Measurements from ENCODE around the gene CALN1. TPM values are rescaled to one million over a fixed set of nuclear protein-coding genes. Genes with fewer than 3 reads are reported as not detected.

CALN1 gene
- polyA plus RNA-seq, 1 donor (not counting 4 experiments of a cell fraction or from before 2014, with no cell fraction given), result not detected

DNA sequence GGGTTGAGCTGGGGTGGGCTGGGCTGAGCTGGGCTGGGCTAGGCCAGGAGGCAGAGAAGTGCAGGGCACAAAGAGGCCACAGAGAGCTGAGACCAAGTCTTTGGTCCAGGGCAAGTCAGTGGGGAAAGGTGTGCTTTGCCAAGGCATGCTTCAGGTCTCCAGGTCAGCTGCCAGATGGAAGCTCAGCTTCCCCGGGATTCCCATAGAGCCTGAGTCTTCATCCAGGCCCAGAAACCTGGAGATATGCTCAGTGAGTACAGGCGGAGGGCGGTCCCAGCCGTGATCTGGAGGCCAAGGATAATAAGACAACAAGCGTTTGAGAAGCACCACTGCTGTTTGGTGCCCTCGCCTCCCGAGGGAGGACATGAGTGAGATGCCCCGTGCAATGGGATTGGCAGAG lies 4.7 kb upstream of the CALN1 start:
- Histone ChIP-seq H3K36me3 (ENCODE audit: control insufficient read depth in 2 of 2, extremely low read depth in 1 of 2, insufficient read depth in 2 of 2, low read length in 2 of 2) (no peaks in the 10 kb centered on the region), H3K79me2 (ENCODE audit: control insufficient read depth, insufficient read depth, low read length) (no peaks in the 10 kb centered on the region), H3K9me1 (ENCODE audit: control insufficient read depth, extremely low read depth, insufficient read depth, low read length) (no peaks in the 10 kb centered on the region), H3K4me1 (ENCODE audit: control insufficient read depth, extremely low read depth, insufficient read depth, low read length) (no peaks in the 10 kb centered on the region), H3K4me3 (ENCODE audit: control insufficient read depth in 2 of 3, extremely low read depth in 1 of 3, insufficient read depth in 2 of 3, low read depth in 1 of 3, low read length in 3 of 3) (no peak overlapping the region), H3K4me2 (ENCODE audit: control insufficient read depth, extremely low read depth, insufficient read depth, low read depth, low read length) (no peak overlapping the region), H4K20me1 (ENCODE audit: control insufficient read depth, extremely low read depth, insufficient read depth, low read length) (no peaks in the 10 kb centered on the region), H2AFZ (ENCODE audit: control insufficient read depth, low read length) (no peak overlapping the region), H3K27ac (ENCODE audit: control insufficient read depth, insufficient read depth, low read length) (no peak overlapping the region), H3K9me3 (ENCODE audit: control insufficient read depth, low read depth, low read length) (peaks cover 8% of the 10 kb centered on the region), H3K9ac (ENCODE audit: control insufficient read depth, extremely low read depth, insufficient read depth, low read length) (no peak overlapping the region), H3K27me3 (ENCODE audit: control insufficient read depth, extremely low read depth, insufficient read depth, low read length) (no peaks in the 10 kb centered on the region)
- FAIRE-seq (no peak), DNase-seq (ENCODE audit: low read depth, low spot score) (no peak)
- TF ChIP-seq, protein P1, sequence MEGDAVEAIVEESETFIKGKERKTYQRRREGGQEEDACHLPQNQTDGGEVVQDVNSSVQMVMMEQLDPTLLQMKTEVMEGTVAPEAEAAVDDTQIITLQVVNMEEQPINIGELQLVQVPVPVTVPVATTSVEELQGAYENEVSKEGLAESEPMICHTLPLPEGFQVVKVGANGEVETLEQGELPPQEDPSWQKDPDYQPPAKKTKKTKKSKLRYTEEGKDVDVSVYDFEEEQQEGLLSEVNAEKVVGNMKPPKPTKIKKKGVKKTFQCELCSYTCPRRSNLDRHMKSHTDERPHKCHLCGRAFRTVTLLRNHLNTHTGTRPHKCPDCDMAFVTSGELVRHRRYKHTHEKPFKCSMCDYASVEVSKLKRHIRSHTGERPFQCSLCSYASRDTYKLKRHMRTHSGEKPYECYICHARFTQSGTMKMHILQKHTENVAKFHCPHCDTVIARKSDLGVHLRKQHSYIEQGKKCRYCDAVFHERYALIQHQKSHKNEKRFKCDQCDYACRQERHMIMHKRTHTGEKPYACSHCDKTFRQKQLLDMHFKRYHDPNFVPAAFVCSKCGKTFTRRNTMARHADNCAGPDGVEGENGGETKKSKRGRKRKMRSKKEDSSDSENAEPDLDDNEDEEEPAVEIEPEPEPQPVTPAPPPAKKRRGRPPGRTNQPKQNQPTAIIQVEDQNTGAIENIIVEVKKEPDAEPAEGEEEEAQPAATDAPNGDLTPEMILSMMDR (optimal IDR thresholded peaks at IDR 0.05 in 1 of 3, IDR thresholded peaks at IDR 0.05 in 1 of 3, conservative IDR thresholded peaks at IDR 0.05 in 1 of 3; ENCODE audit: extremely low read depth in 1 of 3, insufficient read depth in 2 of 3, low read length in 3 of 3), result no peak
- no peak for TF ChIP-seq EZH2 (IDR thresholded peaks at IDR 0.05; ENCODE audit: low read length)
- dilution Hi-C loops (cut with MboI; ENCODE audit: extremely low pct_ligation_motif_present, low sequenced_read_pairs), result no loop called here

DNA sequence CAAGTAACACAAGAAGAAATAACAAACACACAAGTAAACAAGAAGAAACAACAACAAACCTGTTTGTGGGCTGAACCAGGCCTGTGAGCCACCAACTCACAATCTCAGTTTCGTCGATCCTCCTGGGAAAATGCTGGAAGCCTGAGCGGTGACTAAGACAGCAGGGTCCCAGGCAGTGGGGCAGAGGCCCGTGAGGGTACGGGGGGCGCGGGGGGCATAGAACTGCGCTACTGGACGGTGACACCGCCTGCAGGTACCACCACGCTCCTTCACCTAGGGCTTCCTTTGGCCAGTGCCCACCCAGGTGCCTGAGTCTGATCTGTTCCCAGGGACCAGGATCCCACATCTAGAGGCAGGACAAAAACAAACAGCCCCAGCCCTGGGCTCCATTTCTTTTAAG lies 3.4 kb upstream of the CALN1 start:
- no peak overlapping the region for H2AFZ ChIP-seq (ENCODE audit: control insufficient read depth, low read length)
- H3K4me3 ChIP-seq (ENCODE audit: control insufficient read depth in 2 of 3, extremely low read depth in 1 of 3, insufficient read depth in 2 of 3, low read depth in 1 of 3, low read length in 3 of 3), result no peak overlapping the region
- no peak overlapping the region for H3K4me2 ChIP-seq (ENCODE audit: control insufficient read depth, extremely low read depth, insufficient read depth, low read depth, low read length)
- H3K9me1 ChIP-seq (ENCODE audit: control insufficient read depth, extremely low read depth, insufficient read depth, low read length), result no peaks in the 10 kb centered on the region
- H3K27ac ChIP-seq (ENCODE audit: control insufficient read depth, insufficient read depth, low read length), result no peak overlapping the region
- H3K36me3 ChIP-seq (ENCODE audit: control insufficient read depth in 2 of 2, extremely low read depth in 1 of 2, insufficient read depth in 2 of 2, low read length in 2 of 2), result no peaks in the 10 kb centered on the region
- no peaks in the 10 kb centered on the region for H3K27me3 ChIP-seq (ENCODE audit: control insufficient read depth, extremely low read depth, insufficient read depth, low read length)
- no peaks in the 10 kb centered on the region for H4K20me1 ChIP-seq (ENCODE audit: control insufficient read depth, extremely low read depth, insufficient read depth, low read length)
- peaks cover 8% of the 10 kb centered on the region for H3K9me3 ChIP-seq (ENCODE audit: control insufficient read depth, low read depth, low read length)
- FAIRE-seq (no peak), DNase-seq (ENCODE audit: low read depth, low spot score) (no peak)
- no peaks in the 10 kb centered on the region for H3K4me1 ChIP-seq (ENCODE audit: control insufficient read depth, extremely low read depth, insufficient read depth, low read length)
- no peaks in the 10 kb centered on the region for H3K79me2 ChIP-seq (ENCODE audit: control insufficient read depth, insufficient read depth, low read length)
- no peak overlapping the region for H3K9ac ChIP-seq (ENCODE audit: control insufficient read depth, extremely low read depth, insufficient read depth, low read length)
- dilution Hi-C loops (cut with MboI; ENCODE audit: extremely low pct_ligation_motif_present, low sequenced_read_pairs), result no loop called here
- TF ChIP-seq EZH2 (IDR thresholded peaks at IDR 0.05; ENCODE audit: low read length), result no peak
- TF ChIP-seq, protein P1 (optimal IDR thresholded peaks at IDR 0.05 in 1 of 3, IDR thresholded peaks at IDR 0.05 in 1 of 3, conservative IDR thresholded peaks at IDR 0.05 in 1 of 3; ENCODE audit: extremely low read depth in 1 of 3, insufficient read depth in 2 of 3, low read length in 3 of 3), result no peak
